ENCODE results near the gene HAGHL. TPM values are rescaled to one million over a fixed set of nuclear protein-coding genes. Genes with fewer than 3 reads are reported as not detected.

The HAGHL gene
- total and polyA plus RNA-seq, 9 donors: 2.6 to 25.7 (median 3.4) TPM; not detected in 1

GRCh38 chr16:698911-699671, 27.8 kb upstream of the HAGHL start:
- Histone ChIP-seq H3K27ac (no peak overlapping the region), H3K4me1 (ENCODE audit: insufficient read depth) (peaks cover 8% of the 10 kb centered on the region), H3K4me3 (no peak overlapping the region), H3K9me3 (no peaks in the 10 kb centered on the region), H3K27me3 (peaks cover 2% of the 10 kb centered on the region), H3K36me3 (no peaks in the 10 kb centered on the region)
- intact Hi-C loops (cut with DNase I): no loop called here
- WGBS, 3 donors: 64 to 73% (median 70%) methylated on average over 16 to 19 of the region's 19 CpGs
- TF ChIP-seq EP300 (IDR thresholded peaks at IDR 0.05) (no peak), POLR2A (IDR thresholded peaks at IDR 0.05) (no peak), CTCF (IDR thresholded peaks at IDR 0.05) (no peak)
- DNase-seq: no peak

- WGBS, 3 donors: 1 to 5% (median 4%) methylated on average over 40 to 76 of the region's 76 CpGs
- no peaks in the 10 kb centered on the region for H3K36me3 ChIP-seq
- H3K9me3 ChIP-seq: no peaks in the 10 kb centered on the region
- peak in 2 of 5 donors; percentile 66 to 75 for DNase-seq
- no peak for TF ChIP-seq CTCF (IDR thresholded peaks at IDR 0.05)
- H3K27ac ChIP-seq: no peak overlapping the region
- no peaks in the 10 kb centered on the region for H3K4me1 ChIP-seq (ENCODE audit: insufficient read depth)
- H3K4me3 ChIP-seq: no peak overlapping the region
- intact Hi-C loops (cut with DNase I): no loop called here
- H3K27me3 ChIP-seq: peaks cover 7% of the 10 kb centered on the region
Observed at GRCh38 chr16:700684-701584, 26.0 kb upstream of the HAGHL start.

- H3K27ac ChIP-seq: no peak overlapping the region
- TF ChIP-seq CTCF (IDR thresholded peaks at IDR 0.05) (no peak), EP300 (IDR thresholded peaks at IDR 0.05) (no peak), POLR2A (IDR thresholded peaks at IDR 0.05) (no peak)
- 76 to 85% (median 84%) methylated on average over 19 of the region's 19 CpGs for WGBS, 3 donors
- no peak overlapping the region for H3K4me3 ChIP-seq
- intact Hi-C loops (cut with DNase I): no loop called here
- no peaks in the 10 kb centered on the region for H3K9me3 ChIP-seq
- no peak for DNase-seq
- H3K27me3 ChIP-seq: peaks cover 7% of the 10 kb centered on the region
- H3K4me1 ChIP-seq (ENCODE audit: insufficient read depth): no peaks in the 10 kb centered on the region
- no peaks in the 10 kb centered on the region for H3K36me3 ChIP-seq
Observed at GRCh38 chr16:702341-702740, 24.6 kb upstream of the HAGHL start.

- no peaks in the 10 kb centered on the region for H3K36me3 ChIP-seq
- 72 to 75% (median 75%) methylated on average over 7 to 12 of the region's 12 CpGs for WGBS, 3 donors
- TF ChIP-seq EP300 (IDR thresholded peaks at IDR 0.05): no peak
- TF ChIP-seq CTCF (IDR thresholded peaks at IDR 0.05): no peak
- no peak for TF ChIP-seq POLR2A (IDR thresholded peaks at IDR 0.05)
- no peaks in the 10 kb centered on the region for H3K4me1 ChIP-seq (ENCODE audit: insufficient read depth)
- no peak overlapping the region for H3K4me3 ChIP-seq
- no peak overlapping the region for H3K27ac ChIP-seq
- intact Hi-C loops (cut with DNase I): no loop called here
- no peaks in the 10 kb centered on the region for H3K9me3 ChIP-seq
- H3K27me3 ChIP-seq: peaks cover 7% of the 10 kb centered on the region
- DNase-seq: no peak
Observed at GRCh38 chr16:703406-703805, 23.5 kb upstream of the HAGHL start.
